ENCODE data around the gene A2ML1.
"Not testable (repeated sequence)": the region's sequence is repeated elsewhere in the genome, so short reads cannot be mapped to it uniquely, and the experiment has no call there.

The A2ML1 gene

DNA sequence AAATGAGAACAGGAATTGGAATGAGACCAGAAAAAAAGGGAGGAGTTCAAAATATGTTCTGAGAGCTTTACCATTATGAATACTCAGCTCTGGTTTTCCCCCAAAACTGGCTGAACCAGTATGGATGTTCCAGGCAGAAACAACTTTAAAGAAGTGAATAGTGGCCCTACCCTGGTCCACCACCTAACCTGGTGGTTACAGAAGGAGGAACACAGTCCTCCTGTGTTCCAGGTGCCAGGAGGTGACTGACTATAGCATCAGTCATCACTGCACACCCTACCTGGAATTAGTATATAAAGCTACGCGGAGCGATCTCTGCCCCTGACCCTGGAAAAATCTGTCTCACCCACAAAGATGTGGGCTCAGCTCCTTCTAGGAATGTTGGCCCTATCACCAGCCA is at the start of gene A2ML1:
TSS of gene A2ML1 (plus strand) at position 324 of the 400 bp plus-strand sequence. CDS start at position 355, 31 bp downstream.
- no peak for DNase-seq

GRCh38 chr12:8773461-8773860 is 49.0 kb upstream of the A2ML1 start:
- DNase-seq = no peak

- DNase-seq = no peak
Measured at GRCh38 chr12:8779281-8779680, 43.1 kb upstream of the A2ML1 start.

GRCh38 chr12:8779862-8780261 is 42.6 kb upstream of the A2ML1 start:
- DNase-seq = no peak

GRCh38 chr12:8780389-8780788 is 42.0 kb upstream of the A2ML1 start:
- no peak for DNase-seq

- DNase-seq = no peak
Measured at GRCh38 chr12:8781381-8782127, 40.9 kb upstream of the A2ML1 start.

GRCh38 chr12:8784290-8784888 is 38.0 kb upstream of the A2ML1 start:
- DNase-seq = no peak

- DNase-seq = no peak
Measured at GRCh38 chr12:8785499-8785898, 36.9 kb upstream of the A2ML1 start.

- DNase-seq = not testable (repeated sequence)
Measured at GRCh38 chr12:8787206-8787605, 35.2 kb upstream of the A2ML1 start.

GRCh38 chr12:8788706-8789105 is 33.7 kb upstream of the A2ML1 start:
- DNase-seq = not testable (repeated sequence)

DNA sequence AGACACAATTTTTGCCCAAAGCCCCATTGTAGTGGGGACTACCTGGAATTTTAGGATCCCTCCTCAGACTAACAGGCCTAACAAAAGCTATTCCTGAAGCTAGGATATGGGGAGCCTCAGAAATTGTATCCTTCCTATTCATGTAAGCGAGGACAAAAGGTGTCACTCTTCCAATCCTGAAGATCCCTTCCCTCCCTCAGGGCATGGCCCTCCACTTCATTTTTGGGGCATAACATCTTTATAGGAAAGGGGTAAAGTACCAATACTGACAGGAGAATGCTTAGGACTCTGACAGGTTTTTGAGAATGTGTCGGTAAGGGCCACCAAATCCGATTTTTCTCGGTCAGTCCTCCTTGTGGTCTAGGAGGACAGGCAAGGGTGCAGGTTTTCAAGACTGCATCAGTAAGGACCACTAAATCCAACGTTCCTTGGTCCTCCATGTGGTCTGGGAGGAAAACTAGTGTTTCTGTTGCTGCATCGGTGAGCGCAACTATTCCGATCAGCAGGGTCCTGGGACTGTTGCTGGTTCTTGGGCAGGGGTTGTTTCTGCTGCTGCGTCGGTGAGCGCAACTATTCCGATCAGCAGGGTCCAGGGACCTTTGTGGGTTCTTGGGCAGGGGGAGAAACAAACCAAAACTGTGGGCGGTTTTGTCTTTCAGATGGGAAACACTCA is 32.9 kb upstream of the A2ML1 start:
- DNase-seq = not testable (repeated sequence)

GRCh38 chr12:8793226-8793625 is 29.2 kb upstream of the A2ML1 start:
- not testable (repeated sequence) for DNase-seq

- not testable (repeated sequence) for DNase-seq
Measured at GRCh38 chr12:8794611-8795010, 27.8 kb upstream of the A2ML1 start.

DNA sequence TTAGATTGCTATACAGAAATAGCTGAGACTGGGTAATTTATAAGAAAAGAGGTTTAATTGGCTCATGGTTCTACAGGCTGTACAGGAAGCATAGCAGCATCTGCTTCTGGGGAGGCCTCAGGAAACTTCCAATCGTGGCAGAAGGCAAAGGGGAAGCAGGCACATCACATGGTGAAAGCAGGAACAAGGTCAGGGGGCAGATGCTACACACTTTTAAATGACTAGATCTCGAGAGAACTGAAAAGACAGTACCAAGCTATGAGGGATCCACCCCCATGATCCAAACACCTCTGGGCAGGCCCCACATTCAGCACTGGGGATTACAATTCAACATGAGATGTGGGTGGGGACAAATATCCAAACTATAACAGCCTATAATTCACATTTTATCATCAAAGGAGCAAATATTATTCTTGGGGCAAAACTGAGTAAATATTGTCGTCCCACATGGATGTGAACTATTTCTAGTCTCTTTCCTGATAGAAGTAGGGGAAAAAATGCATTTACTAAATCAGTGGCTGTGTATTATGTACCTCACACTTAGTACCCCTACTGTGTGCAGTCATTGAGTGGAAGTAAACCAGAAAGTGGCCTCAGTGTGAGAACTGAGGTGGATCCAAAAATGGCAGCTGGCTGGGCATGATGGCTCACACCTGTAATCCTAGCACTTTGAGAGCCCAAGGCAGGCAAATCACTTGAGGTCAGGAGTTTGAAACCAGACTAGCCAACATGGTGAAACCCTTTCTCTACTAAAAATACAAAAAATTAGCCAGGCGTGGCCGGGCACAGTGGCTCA is 25.4 kb upstream of the A2ML1 start:
- DNase-seq = no peak

GRCh38 chr12:8801213-8801612 is 21.2 kb upstream of the A2ML1 start:
- DNase-seq = not testable (repeated sequence)

- DNase-seq = not testable (repeated sequence)
Measured at GRCh38 chr12:8804833-8805232, 17.6 kb upstream of the A2ML1 start.

DNA sequence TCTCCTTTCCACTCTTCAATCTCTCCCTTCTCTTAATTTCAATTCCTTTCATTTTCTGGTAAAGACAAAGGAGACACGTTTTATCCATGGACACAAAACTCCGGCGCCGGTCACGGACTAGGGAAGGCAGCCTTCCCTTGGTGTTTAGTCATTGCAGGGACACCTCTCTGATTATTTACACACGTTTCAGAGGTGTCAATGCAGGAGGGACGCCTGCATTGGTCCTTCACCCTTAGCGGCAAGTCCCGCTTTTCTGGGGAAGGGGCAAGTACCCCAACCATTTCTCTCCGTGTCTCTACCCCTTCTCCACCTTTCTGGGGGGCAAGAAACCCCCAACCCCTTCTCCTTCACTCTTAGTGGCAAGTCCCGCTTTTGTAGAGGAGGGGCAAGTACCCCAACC is 16.9 kb upstream of the A2ML1 start:
- DNase-seq = not testable (repeated sequence)

- DNase-seq = not testable (repeated sequence)
Measured at GRCh38 chr12:8807084-8807483, 15.3 kb upstream of the A2ML1 start.

- not testable (repeated sequence) for DNase-seq
Measured at GRCh38 chr12:8810112-8810511, 12.3 kb upstream of the A2ML1 start.

DNA sequence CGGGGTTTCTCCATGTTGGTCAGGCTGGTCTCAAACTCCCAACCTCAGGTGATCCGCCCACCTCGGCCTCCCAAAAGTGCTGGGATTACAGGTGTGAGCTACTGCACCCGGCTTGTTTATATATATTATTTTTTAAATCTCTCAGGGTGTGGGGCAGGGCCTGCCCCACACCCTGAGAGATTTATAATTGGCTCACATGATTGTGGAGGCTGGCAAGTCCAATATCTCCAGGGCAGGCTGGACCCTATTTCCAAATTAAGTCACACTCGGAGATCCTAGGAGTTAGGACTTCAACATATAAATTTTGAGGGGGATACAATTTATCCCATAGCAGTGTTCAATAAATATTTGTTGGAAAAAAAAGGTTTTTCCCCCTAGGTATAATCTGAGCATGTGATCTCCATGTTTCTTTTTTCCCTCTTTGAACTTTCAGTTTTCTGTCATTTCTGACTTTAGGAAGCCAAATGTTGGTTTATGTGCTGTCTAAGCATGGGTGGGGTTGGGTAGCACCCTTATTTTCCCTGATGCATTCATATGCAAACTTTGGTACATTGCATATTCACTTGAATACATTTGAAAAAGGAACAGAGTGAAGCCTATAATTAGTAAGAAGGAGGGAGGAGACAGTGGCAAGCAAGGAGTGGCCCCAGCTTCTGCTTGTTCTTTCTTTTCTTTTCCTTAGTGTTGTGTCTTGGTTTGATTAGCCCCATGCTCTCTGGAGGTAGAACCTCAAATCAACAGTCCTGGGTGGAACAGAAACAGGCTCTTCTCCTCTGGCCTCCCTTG is 8.7 kb upstream of the A2ML1 start:
- DNase-seq = no peak

GRCh38 chr12:8816448-8817050 is 5.9 kb upstream of the A2ML1 start:
- DNase-seq = no peak

DNA sequence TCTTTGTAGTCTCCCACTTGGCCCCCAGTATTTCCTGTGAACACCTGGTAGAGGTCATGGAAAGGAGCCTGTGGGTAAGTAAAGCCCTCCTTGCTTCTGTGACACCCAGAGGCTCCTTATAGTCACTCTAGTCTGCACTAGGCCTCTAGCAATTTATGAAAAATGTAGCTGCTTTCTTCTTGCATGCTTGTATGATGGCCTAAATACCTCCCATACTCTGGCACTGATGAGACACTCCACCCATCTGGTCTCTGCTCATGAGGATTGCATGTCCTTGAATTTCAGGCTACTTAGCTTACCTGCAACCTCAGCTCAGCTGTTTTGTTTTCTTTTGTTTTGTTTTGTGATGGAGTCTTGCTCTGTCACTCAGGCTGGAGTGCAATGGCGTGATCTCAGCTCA is 4.6 kb upstream of the A2ML1 start:
- DNase-seq = no peak
